DMS53 treated with DMSO at 0.1 percent for 48 hours (cell line): ENCODE measurements around the gene PLCB2.
A peak's percentile ranks its signal among the peaks of the same experiment; 100 is the strongest.

Experiments used
- DNase-seq: peaks from one replicate; lab custom pipeline; 2025; ENCODE audit not compliant: unreplicated experiment; lab: John Stamatoyannopoulos, UW

The PLCB2 gene

DNA sequence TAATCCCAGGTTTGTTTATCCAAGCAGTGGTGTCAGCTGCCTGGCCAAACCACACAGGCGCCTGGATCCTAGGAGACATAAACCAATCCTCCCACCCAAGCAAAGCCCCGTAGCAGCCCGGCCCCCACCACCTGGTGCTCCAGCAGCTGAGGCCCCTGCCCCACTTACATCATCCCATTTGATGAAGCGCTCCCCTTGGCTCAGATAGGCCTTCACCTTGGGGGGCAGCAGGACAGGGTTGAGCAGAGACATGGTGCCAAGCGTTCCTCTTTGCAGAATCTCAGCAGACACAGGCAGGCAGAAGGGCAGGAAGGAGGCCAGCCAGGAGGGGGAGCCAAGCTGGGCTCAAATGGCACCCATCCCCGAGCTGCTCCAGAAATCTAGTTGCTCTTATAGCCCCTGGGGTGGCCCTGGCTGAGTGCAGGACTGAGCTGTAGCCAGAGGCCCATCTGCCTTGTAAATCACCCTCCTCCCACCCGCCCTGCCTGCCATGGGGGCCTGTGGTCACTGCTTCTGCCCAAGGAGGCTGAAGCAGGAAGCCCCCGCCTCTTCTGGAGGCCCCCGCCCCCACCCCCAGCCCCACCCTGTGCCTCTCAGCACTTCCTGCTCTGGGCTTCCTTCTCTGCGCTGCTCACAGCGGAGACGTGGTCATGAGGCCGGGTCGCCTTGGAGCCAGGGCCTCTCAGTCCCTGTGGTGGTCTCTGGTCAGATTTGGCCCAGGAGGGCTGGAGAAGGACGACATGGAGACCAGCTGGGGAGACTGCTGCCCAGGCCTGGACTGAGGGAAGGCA, at the start of gene PLCB2:
Gene PLCB2 (minus strand): TSS at position 515 of the 791 bp plus-strand sequence. CDS start 263 bp downstream, at position 252.
- peak; percentile 3 for DNase-seq

GRCh38 chr15:40357246-40357645, 49.5 kb upstream of the PLCB2 start:
- DNase-seq = no peak

DNA sequence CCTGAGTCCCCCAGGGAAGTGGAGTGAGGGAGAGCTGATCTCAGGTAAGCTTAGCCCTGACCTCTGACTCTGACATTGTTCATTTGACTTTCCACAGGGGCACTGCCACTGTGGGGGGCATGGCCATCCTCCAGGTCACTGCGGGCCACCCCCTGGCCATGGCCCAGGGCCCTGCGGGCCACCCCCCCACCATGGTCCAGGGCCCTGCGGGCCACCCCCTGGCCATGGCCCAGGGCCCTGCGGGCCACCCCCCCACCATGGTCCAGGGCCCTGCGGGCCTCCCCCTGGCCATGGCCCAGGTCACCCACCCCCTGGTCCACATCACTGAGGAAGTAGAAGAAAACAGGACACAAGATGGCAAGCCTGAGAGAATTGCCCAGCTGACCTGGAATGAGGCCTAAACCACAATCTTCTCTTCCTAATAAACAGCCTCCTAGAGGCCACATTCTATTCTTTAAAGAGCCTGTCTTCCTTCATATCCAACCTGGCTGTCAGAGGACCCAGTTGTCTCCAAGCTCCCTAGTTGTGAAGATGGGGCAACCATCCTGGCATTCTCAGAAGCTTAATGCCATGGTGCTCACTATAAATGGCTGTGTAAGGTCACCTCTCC, 48.3 kb upstream of the PLCB2 start:
- no peak for DNase-seq

GRCh38 chr15:40354408-40355171, 46.9 kb upstream of the PLCB2 start:
- DNase-seq = no peak

DNA sequence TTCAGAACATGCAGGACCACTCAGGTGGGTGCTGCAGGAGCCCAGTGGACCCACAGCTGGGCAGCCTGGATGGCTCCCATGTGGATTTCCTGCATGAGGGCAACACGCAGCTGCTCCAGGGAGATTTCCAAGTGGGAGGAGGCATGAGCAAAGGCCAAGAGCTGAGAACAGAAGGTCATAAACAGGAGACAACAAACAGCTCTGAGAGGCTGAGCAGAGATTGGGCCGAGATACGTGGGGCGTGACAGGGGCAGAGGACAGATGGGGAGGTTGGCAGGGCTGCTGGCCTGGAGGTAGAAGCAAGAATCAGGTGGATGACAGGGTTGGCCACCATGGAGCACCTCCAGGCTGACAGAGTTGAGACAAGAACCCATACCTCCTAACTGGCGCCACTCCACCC, 46.0 kb upstream of the PLCB2 start:
- DNase-seq = no peak

GRCh38 chr15:40352281-40352901, 44.7 kb upstream of the PLCB2 start:
- no peak for DNase-seq

GRCh38 chr15:40349163-40349562, 41.4 kb upstream of the PLCB2 start:
- DNase-seq = no peak

DNA sequence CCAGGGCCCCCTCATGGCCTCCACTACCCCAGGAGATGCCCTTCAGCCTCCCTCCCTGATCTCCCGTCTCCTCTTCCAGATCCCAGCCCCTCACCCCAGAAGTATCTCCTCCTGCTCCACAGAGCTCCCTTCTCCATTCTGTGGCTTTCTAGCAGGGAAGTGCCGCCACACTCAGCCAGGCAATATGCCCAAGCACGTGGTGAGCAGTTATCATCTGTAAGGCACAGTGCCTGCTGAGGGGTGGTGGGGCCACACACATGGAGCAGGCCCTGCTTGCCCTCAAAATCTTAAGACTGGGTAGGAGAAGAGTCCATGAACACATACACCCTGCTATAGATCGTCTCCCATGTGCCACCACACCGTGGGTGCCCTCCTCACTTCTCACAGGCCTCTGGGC, 40.7 kb upstream of the PLCB2 start:
- no peak for DNase-seq

DNA sequence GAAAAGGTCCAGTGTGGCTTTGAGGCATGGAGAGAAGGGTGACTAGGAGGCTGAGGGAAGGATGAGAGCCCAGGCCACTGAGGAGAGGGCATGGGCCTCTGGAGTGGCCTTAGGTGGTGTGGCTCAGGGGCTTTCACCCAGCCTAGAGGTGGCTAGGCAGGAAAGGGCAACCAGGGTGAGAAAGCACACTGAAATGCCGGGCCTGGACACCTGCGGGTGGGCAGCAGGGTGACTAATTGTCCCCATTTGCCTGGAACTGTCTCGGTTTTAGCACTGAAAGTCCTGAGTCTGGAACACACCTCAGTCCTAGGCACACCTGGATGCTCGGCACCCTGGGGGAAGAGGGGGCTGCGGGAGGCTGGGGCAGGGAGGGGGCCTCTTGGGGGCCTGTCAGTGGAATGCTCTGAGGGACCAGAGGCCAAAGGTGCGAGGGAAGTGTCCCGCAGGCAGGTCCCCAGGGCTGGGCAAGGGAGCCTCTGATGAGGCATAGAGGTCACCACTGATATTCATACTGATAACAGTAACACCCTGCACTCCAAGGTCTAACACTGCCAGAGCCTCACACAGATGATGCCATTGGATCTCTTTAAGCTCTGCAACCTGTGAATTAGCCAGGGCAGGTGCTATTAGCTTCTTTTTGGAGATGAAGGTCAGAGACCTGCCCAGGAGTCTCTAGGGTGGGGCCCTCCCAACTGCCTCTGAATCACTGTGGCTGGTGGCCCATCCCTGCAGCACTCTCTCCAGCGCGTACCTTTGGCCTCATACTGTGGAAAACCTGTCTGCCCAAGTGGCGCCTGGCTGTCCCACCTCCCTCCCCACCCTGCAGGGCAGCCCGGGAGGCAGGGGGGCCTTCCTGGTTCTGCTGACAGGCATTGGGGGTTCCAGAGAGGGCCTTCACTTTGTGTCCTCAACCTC, 40.1 kb upstream of the PLCB2 start:
- DNase-seq = no peak

GRCh38 chr15:40346579-40347558, 39.1 kb upstream of the PLCB2 start:
- DNase-seq = no peak

- no peak for DNase-seq
These were observed 38.3 kb upstream of the PLCB2 start for GRCh38 chr15:40345867-40346578.

DNA sequence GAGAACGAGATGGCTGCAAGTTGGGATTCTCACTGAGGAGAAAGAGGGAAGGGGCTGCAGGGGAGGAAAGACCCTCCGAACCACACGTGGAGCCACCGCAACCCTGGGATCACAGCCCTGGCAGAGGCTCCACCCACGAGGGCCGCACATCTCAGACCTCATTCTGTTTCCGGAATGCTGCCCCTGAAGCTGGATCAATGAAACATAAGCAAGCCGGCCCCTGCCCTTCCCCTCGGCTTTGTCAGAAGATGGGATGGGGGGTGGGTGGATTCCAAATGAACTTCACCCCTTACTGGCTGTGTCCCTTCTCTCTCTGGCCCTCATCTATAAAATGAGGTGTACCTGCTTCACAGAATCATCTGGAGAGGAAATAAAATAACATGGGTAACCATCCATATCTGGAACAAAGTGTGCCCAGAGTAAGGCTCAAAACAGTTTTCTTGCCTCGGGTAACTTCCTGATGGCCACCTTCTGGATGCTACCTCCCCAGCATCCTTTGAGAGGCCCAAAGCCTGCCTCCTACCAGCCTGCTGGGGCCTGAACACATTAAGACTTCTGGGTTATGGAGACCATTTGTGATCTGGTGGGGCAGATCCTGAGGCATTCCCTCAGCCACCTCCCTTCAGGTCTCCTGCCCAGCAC, 37.6 kb upstream of the PLCB2 start:
- no peak for DNase-seq

DNA sequence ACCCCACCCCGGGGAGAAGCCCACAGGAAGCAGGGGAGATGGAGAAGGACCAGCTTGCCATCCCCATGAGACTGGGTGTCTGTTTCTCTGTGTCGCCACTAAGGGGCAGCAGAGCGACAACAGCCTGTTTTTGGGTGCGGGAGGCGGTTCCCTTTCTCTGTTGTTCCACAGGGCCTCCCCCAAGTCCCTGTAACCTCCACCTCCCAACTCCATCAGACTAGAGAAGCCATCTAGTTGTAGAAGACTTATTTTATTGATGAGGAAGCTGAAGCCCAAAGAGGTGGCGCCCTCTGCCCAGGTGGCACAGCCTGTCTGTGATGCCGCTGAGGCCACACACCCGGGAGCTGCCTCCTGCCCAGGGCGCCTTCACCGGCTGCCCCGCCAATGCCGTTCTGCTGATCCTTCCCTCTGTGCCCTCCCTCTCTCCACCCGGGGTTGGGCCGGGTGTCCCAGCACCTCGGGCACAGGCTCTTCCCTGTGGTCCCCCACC, 36.9 kb upstream of the PLCB2 start:
- peak; percentile 28 for DNase-seq

DNA sequence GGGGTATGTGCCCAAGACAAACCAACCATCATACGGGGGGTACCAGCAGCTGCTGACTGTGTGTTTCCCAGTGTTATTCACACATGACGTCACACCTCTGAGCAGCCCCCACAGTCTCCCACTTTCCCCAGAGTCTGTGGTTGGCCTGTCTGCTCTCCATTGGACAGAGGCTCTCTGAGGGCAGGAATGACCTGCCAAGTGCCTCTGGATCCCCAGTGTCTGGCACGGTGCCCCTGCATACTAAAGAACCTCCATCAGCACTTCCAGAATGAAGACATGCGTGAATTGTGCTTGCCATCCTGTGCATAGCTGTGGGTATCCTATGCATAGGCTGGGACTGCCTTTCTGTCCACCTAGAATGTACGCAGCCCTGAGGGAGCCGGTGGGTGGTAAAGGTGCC, 36.5 kb upstream of the PLCB2 start:
- DNase-seq = no peak

- no peak for DNase-seq
These were observed 35.8 kb upstream of the PLCB2 start for GRCh38 chr15:40343512-40343911.

DNA sequence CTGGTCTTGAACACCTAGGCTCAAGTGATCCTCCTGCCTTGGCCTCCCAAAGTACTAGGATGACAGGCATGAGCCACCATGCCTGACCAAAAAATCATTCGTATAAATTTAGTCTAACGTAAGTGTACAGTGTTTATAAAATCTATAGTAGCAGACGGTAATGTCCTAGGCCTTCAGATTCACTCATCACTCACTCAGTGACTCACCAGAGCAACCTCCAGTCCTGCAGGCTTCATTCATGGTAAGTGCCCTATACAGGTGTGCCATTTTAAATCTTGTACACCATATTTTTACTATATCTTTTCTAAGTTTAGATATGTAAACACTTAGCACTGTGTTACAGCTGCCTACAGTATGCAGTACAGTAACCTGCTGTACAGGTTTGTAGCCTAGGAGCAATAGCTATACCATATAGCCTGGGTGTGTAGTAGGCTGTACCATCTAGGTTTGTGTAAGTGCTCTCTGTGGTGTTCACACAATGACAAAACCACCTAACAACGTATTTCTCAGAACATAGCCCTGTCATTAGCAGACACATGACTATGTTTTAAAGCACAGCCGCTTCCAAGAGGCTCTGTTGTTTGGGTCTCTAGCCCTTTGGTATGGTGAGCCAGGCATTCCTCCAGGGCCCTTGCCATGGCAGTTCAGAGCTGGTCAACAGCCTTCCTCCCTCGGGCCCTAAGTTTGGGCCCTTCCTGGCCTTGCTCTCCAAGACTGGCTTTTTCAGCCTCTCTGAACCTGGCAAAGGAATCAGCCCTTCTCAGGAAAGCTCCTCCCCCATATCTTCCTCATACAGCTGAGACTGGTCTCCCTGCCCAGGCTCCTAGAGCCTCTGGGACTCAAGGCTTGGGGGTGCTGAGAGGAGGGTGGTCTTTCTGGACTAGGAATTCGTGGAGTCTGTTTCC, 34.9 kb upstream of the PLCB2 start:
- DNase-seq = peak; percentile 51
